ENCODE results near the gene RNF208. TPM values are rescaled to one million over a fixed set of nuclear protein-coding genes. Genes with fewer than 3 reads are reported as not detected.

Gene RNF208
- total and polyA plus RNA-seq, 9 of the 15 experiments (the other 6 are each of a cell fraction or from before 2014, with no cell fraction given), result 0.15 to 6.9 (median 0.50) TPM; not detected in 2

GRCh38 chr9:137255448-137256114 lies 33.5 kb upstream of the RNF208 start (continued):
- no peak for TF ChIP-seq CBX8 (IDR thresholded peaks at IDR 0.05; ENCODE audit: borderline replicate concordance, extremely low read depth, low read depth, low read length, poor library complexity, severe bottlenecking)
- TF ChIP-seq BRD4 (IDR thresholded peaks at IDR 0.05), result no peak
- TF ChIP-seq CEBPB (tag; IDR thresholded peaks at IDR 0.05), result no peak
- no peak for TF ChIP-seq CCNT2 (IDR thresholded peaks at IDR 0.05; ENCODE audit: borderline replicate concordance, extremely low read depth, insufficient read length, low read depth, low read length)
- TF ChIP-seq ZNF584 (CRISPR knock-in tag; IDR thresholded peaks at IDR 0.05; ENCODE audit: low read depth), result no peak
- TF ChIP-seq SNRNP70 (optimal IDR thresholded peaks at IDR 0.05; ENCODE audit: low read depth, low read length), result no peak
- TF ChIP-seq CHCHD3 (CRISPR knock-in tag; IDR thresholded peaks at IDR 0.05), result no peak
- TF ChIP-seq ESRRB (CRISPR knock-in tag; IDR thresholded peaks at IDR 0.05; ENCODE audit: borderline replicate concordance), result no peak
- TF ChIP-seq CHD2 (IDR thresholded peaks at IDR 0.05; ENCODE audit: low read depth, low read length), result no peak
- no peak for TF ChIP-seq ZNF589 (CRISPR knock-in tag; IDR thresholded peaks at IDR 0.05; ENCODE audit: low read depth)
- no peak for TF ChIP-seq POLR3G (IDR thresholded peaks at IDR 0.05; ENCODE audit: extremely low read depth, insufficient read length, insufficient replicate concordance)
- TF ChIP-seq, protein P1, sequence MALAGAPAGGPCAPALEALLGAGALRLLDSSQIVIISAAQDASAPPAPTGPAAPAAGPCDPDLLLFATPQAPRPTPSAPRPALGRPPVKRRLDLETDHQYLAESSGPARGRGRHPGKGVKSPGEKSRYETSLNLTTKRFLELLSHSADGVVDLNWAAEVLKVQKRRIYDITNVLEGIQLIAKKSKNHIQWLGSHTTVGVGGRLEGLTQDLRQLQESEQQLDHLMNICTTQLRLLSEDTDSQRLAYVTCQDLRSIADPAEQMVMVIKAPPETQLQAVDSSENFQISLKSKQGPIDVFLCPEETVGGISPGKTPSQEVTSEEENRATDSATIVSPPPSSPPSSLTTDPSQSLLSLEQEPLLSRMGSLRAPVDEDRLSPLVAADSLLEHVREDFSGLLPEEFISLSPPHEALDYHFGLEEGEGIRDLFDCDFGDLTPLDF (CRISPR knock-in tag; IDR thresholded peaks at IDR 0.05), result peak; percentile 16; the same call in 1 of the 2 replicates
- no peak for TF ChIP-seq TBL1XR1 (IDR thresholded peaks at IDR 0.05; ENCODE audit: low read length in 2 of 2)
- TF ChIP-seq RAD51 (IDR thresholded peaks at IDR 0.05; ENCODE audit: borderline replicate concordance, low read depth), result no peak
- no peak for TF ChIP-seq XRCC4 (IDR thresholded peaks at IDR 0.05; ENCODE audit: extremely low read depth, insufficient read depth, insufficient read length)
- no peak for TF ChIP-seq ARNT (IDR thresholded peaks at IDR 0.05)
- no peak for TF ChIP-seq ILF3 (IDR thresholded peaks at IDR 0.05; ENCODE audit: borderline replicate concordance)
- no peak for TF ChIP-seq ZNF282 (CRISPR knock-in tag; IDR thresholded peaks at IDR 0.05)
- no peak for TF ChIP-seq CBFA2T2 (conservative IDR thresholded peaks at IDR 0.05)
- no peak for TF ChIP-seq DIDO1 (tag; IDR thresholded peaks at IDR 0.05; ENCODE audit: low read depth)
- TF ChIP-seq, protein P2, sequence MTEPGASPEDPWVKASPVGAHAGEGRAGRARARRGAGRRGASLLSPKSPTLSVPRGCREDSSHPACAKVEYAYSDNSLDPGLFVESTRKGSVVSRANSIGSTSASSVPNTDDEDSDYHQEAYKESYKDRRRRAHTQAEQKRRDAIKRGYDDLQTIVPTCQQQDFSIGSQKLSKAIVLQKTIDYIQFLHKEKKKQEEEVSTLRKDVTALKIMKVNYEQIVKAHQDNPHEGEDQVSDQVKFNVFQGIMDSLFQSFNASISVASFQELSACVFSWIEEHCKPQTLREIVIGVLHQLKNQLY (CRISPR knock-in tag; conservative IDR thresholded peaks at IDR 0.05), result no peak
- TF ChIP-seq PHF8 (IDR thresholded peaks at IDR 0.05; ENCODE audit: borderline replicate concordance, low read length), result no peak; the same call in 1 of the 2 replicates
- no peak for TF ChIP-seq ZNF277 (CRISPR knock-in tag; IDR thresholded peaks at IDR 0.05; ENCODE audit: borderline replicate concordance)
- TF ChIP-seq MTF1 (CRISPR knock-in tag; IDR thresholded peaks at IDR 0.05; ENCODE audit: borderline replicate concordance), result no peak
- no peak for TF ChIP-seq TCF3 (CRISPR knock-in tag; IDR thresholded peaks at IDR 0.05)
- TF ChIP-seq KDM1A (IDR thresholded peaks at IDR 0.05), result no peak

Data from K562 (cell line).